Stimulated activated CD4-positive, alpha-beta T cell treated with anti-CD3 and anti-CD28 coated beads, Interleukin-4, amount 100 ng/mL, for 4 hours (primary cell): Measurements from ENCODE around the gene LXN.
A peak's percentile ranks its signal among the peaks of the same experiment; 100 is the strongest.

Source experiments
- DNase-seq, 2 experiments: peaks; one replicate each; pipeline ENCODE4 v3.0.0-alpha.2; 2020

The LXN gene

GRCh38 chr3:158666416-158666815, 6.0 kb downstream of the LXN start:
- DNase-seq = no peak

- DNase-seq = no peak
Measured at GRCh38 chr3:158663832-158664231, 8.6 kb downstream of the LXN start.

- DNase-seq = no peak
Measured at GRCh38 chr3:158663246-158663645, 9.2 kb downstream of the LXN start.

GRCh38 chr3:158660711-158661110, 11.7 kb downstream of the LXN start:
- DNase-seq = no peak

- peak; percentile 33 to 35 for DNase-seq
Measured at GRCh38 chr3:158659454-158660237, 12.8 kb downstream of the LXN start.

- no peak for DNase-seq
Measured at GRCh38 chr3:158658889-158659288, 13.6 kb downstream of the LXN start.

- no peak for DNase-seq
Measured at GRCh38 chr3:158652463-158652862, 20.0 kb downstream of the LXN start.

- DNase-seq = no peak
Measured at GRCh38 chr3:158651192-158651591, 21.3 kb downstream of the LXN start.

GRCh38 chr3:158649791-158650190, 22.7 kb downstream of the LXN start:
- no peak for DNase-seq

- peak; percentile 81 to 88 for DNase-seq
Measured at GRCh38 chr3:158644345-158644908, 28.0 kb downstream of the LXN start, which contains the start of gene GFM1. Gene GFM1 (plus strand): TSS chr3:158644527. CDS start chr3:158644635, 108 bp downstream.

- no peak for DNase-seq
Measured at GRCh38 chr3:158642474-158643210, 29.8 kb downstream of the LXN start.

- no peak for DNase-seq
Measured at GRCh38 chr3:158642005-158642404, 30.4 kb downstream of the LXN start.

GRCh38 chr3:158640646-158641045, 31.8 kb downstream of the LXN start:
- DNase-seq = no peak

GRCh38 chr3:158631981-158632380, 40.5 kb downstream of the LXN start:
- no peak for DNase-seq

- DNase-seq = no peak
Measured at GRCh38 chr3:158625881-158626280, 46.6 kb downstream of the LXN start.

- DNase-seq = no peak
Measured at GRCh38 chr3:158617982-158618875, 54.2 kb downstream of the LXN start.
